ENCODE data around the gene GRN.
A peak's percentile ranks its signal among the peaks of the same experiment; 100 is the strongest.

GRN gene

GRCh38 chr17:44374306-44375195 lies 29.4 kb downstream of the GRN start:
- DNase-seq (ENCODE audit: low read depth), result no peak
- TF ChIP-seq CTCF (IDR thresholded peaks at IDR 0.05; ENCODE audit: low read length, missing control alignments), result no peak
- no peak overlapping the region for H3K4me3 ChIP-seq (replicated peaks; ENCODE audit: low read depth, low read length)

DNA sequence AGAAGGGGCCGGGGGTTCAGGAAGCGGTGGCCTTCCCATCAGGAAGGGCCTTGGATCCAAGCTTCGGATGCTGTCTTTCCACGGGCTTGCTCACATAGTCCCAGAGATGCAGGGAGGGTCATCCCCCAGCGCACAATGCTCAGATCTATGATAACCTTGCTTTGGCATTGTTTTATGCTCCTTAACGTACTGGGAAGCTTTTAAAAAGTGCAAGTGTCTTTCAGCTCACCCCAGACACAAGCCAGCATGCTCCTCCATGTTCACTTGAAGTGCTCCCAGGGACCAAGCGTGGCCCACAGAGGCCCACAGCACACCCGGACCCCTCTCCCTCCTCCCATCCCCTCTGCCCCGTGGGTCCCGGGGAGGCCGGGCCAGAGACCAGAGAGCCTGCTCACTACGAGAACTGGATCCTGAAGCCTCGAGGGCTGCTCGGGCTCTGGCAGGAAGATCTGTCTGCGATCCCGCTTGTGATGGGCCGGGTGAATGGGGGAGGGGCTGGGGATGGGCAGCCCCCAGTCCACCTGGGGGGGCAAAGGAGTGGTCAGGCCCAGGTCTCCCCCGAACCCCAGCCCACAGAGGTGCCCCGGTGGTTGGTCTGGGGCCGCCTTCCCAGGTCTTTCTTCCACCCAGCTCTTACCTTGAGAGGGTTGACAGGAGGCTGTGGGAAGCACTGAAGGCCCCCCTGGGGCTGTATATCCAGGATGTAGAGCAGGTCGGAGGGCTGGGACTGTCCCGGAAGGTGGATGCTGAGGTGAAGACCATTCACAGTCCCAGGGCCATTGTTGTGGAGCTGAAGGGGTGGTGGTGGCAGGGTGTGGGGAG lies 30.3 kb downstream of the GRN start:
- no peak overlapping the region for H3K4me3 ChIP-seq (replicated peaks; ENCODE audit: low read depth, low read length)

GRCh38 chr17:44376124-44376523 lies 31.0 kb downstream of the GRN start:
- DNase-seq (ENCODE audit: low read depth), result peak; percentile 35
- peak; percentile 54 for TF ChIP-seq CTCF (IDR thresholded peaks at IDR 0.05; ENCODE audit: low read length, missing control alignments)
- H3K4me3 ChIP-seq (replicated peaks; ENCODE audit: low read depth, low read length), result no peak overlapping the region

More for the DNA sequence above, 30.3 kb downstream of the GRN start:
- no peak for TF ChIP-seq CTCF (IDR thresholded peaks at IDR 0.05; ENCODE audit: low read length, missing control alignments)
- no peak for DNase-seq (ENCODE audit: low read depth)

DNA sequence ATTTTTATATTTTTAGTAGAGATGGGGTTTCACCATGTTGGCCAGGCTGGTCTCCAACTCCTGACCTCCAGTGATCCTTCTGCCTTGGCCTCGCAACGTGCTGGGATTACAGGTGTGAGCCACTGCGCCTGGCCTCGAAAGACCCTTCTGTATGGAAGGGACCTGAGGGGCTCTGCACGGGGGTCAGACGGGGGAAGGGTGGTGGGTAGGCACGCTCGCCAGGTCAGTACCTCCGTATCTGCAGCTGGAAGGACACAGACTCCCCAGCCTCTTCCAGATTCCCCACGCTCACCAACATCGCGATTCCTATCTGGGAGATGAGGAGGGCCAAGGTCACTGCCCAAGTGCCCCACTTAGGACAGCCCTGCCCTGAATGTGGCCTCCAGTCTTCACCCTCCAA lies 31.7 kb downstream of the GRN start:
- no peak for TF ChIP-seq CTCF (IDR thresholded peaks at IDR 0.05; ENCODE audit: low read length, missing control alignments)

GRCh38 chr17:44378171-44378705 lies 33.1 kb downstream of the GRN start:
- no peak for DNase-seq (ENCODE audit: low read depth)
- H3K4me3 ChIP-seq (replicated peaks; ENCODE audit: low read depth, low read length), result no peak overlapping the region
- TF ChIP-seq CTCF (IDR thresholded peaks at IDR 0.05; ENCODE audit: low read length, missing control alignments), result no peak

More for the DNA sequence above, 31.7 kb downstream of the GRN start:
- H3K4me3 ChIP-seq (replicated peaks; ENCODE audit: low read depth, low read length), result no peak overlapping the region
- no peak for DNase-seq (ENCODE audit: low read depth)

DNA sequence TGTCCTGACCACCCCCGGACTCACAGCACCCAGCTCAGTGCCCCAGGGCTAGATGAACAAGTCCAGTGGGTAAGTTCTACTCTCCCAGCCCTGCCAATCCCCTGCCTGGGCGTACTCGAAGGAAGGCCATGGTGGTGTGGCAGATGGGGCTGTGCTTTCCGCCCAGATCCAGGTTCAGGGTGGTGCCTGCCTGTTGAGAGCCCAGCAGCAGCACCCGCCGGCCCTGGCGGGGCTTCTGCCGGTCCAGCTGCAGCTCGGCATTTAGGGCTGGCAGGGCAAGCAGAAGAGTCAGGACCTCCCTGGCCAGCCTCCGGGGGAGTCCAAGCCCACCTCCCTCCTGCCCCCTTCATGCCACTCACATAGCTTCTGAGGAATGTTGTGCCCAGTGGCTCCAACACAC lies 34.8 kb downstream of the GRN start:
- no peak overlapping the region for H3K4me3 ChIP-seq (replicated peaks; ENCODE audit: low read depth, low read length)
- DNase-seq (ENCODE audit: low read depth), result no peak
- no peak for TF ChIP-seq CTCF (IDR thresholded peaks at IDR 0.05; ENCODE audit: low read length, missing control alignments)
